Activated effector memory CD4-positive, alpha-beta T cell treated with anti-CD3 and anti-CD28 coated beads, Interleukin-2, amount 50 U/mL, for 16 hours (primary cell): ENCODE measurements around the gene CMTM6.
"Not testable (repeated sequence)": the region's sequence is repeated elsewhere in the genome, so short reads cannot be mapped to it uniquely, and the experiment has no call there.

Experiments
- DNase-seq: peaks from one replicate; pipeline ENCODE4 v3.0.0-alpha.2; 2020

CMTM6 gene

DNA sequence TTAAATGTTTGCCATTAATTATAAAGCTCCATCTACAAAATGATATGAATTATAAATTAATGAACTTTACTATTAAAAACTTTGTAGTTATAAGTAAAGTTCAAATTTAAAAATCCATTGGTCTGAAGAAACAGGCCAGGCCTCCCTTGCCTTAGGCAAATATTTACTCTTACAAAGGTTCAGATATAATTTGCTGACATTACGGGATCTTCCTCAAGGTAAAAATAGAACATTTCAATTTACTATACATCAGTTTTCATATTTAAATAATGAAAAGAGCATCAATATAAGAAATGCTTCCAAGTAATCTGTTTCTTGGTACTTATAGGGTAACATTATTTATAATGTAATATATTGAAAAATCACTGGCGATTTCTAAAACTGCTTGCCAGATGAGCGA, 3.7 kb downstream of the CMTM6 start:
- DNase-seq, result no peak

DNA sequence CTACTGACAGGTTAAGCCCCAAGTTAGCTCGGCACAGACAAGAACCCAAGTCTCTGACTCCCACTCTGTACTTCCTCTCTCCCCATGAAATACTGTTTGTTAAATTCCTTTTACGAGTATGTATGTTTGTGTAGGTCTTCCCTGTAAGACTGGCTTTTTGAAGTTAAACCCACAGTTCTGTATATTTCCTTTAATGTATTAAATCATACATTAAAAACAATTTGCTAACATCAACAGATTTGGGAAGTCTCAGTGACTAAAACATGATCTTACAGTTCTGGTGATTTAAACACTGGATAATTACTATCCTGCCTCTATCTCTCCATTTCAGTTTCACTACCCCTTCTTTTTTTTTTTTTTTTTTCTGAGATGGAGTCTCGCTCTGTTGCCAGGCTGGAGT, 4.4 kb downstream of the CMTM6 start:
- DNase-seq, result no peak

DNA sequence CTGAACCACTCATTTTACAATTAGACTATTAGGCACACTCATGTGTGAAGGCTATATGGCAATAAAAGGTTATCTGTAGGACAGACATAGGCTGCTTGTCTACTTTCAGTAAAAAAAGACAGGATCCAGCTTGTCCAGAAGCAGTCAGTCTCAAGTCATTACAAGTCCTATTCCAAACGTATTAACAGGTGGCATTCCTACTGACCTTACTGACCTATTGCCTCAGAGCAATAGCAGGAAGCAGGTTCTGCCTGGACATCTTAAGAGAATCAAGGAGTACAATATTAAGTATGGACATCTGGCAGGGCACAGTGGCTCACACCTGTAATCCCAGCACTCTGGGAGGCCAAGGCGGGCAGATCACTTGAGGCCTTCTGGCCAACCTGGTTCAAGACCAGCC, 7.0 kb downstream of the CMTM6 start:
- DNase-seq, result no peak

DNA sequence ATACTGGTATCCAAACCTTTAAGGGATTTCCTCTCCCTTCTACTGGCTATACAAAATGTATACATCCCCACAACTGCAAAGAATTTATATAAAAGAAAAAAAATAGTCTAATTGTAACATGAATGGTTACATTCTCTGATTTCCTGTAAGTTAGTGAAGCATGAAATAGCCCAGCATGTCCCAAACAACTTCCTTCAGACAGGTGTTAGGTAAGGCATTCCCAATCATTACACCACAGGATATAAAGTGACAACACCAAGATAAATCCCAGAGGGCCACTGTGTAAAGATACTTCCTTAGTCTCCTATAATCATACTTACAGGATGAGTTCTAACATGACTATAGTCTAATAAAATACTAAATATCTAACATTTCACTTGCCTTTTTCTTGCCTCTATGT, 7.6 kb downstream of the CMTM6 start:
- DNase-seq, result no peak

DNA sequence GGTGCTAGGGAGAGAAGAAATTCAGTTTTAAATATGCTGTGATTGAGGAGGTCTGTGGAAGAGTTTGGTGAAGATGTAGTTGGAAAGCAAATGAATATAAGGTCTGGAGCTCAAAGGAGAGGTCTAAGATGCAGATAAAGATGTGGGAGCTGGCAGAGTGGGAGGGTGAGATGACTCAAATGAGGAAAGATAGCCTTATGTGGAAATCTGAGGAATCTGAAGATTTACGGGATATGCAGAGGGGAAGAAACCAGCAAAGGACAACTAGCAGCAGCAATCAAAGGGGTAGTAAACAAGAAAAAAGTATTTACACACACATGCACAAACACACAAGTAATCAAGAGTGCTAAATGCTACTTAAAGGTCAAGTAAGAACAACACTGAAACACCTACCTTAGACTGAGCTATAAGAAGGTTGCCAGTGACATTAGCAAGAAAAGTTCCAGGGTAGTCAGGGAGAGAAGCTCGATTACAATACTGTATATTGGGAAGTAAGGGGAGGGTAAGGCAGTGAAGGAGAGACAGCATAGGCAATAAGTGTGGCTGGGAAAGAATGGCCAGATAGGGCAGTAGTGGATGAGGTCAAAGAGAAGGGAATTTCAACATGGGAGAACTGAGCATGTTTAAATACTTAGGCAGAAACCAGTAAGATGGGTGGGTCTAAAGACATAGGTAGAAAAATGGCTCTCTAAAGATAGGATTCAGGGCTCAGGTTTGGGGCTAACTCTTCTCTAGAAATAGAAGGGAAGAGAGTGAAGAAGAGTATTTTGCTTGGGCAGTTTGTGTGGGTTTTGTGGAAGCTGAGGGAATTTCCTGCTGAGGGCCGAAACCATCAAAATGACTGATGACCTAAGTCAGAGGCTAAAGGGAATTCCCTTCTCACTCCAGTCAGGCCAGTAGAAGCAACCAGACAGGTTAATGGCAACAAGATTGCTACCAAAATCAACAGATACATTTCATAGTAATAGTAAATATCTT, 8.9 kb downstream of the CMTM6 start:
- DNase-seq, result no peak

DNA sequence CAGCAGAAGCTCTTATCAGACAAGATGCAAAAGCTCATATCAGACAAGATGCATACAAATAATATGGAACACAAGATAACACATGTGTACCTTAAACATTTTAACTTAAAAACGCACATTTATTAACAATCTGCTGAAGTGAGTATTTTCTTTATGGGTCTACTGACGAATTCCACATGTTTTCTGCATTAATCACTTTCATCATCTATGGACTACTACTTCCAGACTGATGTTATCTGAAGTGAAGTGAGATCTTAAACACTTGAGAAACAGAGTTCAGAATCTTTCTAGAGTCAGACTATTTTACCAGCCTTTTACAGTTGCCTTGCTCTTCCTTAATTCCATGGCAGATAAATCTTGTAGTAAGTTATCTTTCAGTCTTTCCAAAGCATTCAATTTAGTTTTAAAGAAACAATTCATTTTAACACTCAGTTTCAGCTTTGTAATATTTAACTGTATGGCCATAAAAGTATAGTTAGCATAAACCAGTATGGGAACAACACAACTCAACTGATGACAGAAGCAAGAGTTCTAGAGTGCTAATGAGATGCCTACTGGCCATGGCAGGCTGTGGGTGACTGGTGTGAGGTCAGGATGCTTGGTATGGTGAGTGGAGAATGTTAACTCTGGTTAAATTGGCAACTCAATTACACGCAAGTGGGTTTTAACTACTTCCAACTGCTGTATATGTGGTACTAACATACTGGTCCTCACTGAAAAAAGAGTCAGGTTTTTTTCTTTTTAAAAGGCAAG, 9.8 kb downstream of the CMTM6 start:
- no peak for DNase-seq

DNA sequence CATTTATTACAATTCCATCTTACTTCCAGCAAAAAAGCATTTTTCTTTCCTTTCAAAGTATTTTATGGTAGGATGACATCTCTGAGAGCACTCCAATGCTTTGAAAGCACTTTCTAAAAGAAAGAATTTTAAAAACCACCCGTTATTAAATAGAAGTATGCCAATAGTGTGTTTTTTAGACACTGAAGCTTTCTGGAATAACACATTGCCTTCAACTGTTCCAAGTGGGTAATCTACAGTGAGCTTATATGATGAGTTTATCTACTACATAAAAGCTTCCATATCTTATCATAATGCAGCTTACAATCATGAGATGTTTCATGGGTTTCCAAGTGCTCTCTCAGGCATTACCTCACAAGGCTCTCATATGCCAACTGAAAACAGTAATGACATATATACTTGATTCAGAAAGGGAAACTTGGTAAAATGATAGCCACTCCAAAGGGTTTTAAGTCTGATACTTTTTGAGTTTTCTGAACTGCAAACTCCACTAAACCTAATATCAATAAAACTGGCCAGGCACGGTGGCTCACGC, 14.1 kb downstream of the CMTM6 start:
- no peak for DNase-seq

DNA sequence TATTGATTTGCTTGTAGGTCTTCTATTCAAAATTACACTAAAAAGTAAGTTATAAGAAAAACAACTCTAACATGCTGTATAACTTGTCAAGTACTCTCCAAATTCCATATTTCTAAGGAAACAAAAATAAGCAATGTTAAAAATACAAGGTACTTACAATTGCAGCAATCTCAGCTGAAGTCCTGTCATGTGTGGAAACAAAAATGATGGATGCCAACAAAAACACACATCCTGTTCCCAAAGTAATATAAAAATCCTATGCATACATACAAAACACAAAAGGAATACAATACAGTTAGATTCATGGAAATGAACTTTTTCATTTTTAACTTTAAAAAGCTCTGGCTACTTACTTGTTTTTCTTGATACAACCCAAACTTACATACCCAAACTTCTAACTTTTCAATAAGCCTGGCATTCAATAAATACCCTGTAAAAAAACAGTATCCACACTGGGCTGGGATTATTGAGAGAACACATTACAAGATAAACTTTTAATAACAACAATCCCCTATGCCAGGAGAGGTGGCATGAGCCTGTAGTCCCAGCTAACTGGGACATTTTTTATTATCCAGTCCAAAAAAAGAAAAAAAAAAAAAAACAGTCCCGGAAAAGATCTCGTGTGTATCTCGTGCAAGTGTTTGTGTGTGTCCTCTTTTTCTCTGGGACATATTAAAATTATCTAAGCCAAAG, 14.7 kb downstream of the CMTM6 start:
- DNase-seq, result no peak

DNA sequence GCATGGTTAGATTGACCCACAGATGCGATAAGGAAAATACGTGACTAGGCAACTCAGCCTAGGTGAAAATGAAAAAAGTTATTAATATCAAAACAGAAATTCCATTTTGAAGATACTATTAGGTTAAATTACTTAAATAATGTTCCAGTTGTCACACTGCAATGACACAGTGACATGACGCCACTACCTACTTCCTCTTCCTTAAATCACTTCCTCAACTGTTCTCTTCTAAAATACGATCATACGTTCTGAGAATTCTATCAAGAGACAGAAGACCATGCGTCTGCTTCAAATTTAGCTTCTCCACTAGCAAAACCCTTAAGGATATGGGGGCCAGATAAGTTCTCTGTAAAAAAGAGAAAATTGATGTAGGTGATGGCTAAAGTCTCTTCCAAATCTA, 18.2 kb downstream of the CMTM6 start:
- DNase-seq, result no peak

DNA sequence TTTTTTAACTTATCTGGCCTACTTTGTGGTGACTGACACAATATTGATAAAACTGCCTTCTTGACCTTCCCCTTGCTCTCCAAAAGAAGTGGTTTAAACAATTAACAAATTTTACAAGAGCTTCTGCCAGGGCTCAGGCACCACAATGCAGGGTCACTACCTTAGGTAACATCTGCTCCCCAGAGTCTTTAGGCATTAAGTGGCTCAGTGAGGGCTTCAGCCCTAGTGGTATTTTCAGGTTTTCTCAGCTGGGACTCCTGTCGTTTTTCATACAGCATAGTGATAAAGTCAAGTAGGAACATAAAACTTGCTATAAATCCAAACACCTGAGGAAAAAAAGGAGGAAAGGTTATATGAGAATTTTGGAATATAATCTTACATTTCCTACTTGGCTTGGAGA, 18.9 kb downstream of the CMTM6 start:
- DNase-seq, result no peak

DNA sequence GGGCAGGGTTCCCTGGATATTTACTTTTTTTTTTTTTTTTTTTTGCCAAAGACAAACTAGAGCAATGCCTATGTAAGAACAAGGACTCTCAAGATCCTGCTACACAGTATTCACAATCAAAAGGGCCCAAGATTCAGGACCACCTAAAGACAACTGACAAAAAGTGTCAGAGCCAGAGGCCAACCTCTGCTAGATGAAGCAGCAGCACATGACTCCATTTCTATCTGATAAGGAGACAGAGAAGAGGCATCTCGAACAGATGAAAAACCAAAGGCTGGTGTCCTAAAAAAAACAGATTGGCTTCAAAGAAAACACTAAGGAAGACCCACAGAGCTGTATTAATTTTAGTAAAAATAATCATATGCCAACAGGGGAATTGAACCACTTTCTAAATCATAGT, 20.0 kb downstream of the CMTM6 start:
- DNase-seq, result no peak

DNA sequence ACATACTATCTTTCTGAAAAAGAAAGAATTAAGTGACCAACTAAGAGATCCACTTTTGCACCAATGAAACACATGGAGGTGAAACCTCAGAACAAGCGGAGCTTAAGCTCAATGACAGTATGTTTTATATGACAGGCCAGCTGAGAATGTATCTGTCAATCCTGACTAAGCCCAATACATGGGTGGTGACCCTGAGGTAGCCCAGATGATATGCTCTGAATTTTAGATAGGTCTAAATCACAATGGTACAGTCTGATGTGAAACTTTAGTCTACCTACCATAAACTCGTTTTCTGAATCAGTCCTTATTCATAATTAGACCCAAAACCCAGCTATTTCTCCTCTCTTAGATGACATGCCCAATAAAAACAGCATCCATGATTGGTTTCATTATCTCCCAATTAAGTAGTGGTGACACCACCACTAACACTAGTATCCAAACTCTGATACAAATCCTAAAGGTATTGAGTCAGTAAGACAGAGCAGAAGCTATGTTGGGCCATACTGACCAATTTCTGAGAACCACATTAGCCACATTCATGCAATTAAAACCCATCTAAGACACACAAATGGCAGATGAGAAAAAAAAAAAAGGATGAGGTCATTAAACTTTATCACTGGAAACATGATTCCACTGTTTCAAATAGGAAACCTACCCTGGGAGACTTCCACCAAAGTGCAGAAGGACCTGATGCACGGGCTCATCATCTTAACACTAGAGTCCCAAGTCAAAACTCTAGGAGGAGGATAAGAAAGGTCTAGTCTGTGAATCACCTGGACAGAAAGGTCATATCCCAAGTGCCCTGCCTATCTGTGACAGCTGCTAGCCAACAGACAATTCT, 20.6 kb downstream of the CMTM6 start:
- no peak for DNase-seq

DNA sequence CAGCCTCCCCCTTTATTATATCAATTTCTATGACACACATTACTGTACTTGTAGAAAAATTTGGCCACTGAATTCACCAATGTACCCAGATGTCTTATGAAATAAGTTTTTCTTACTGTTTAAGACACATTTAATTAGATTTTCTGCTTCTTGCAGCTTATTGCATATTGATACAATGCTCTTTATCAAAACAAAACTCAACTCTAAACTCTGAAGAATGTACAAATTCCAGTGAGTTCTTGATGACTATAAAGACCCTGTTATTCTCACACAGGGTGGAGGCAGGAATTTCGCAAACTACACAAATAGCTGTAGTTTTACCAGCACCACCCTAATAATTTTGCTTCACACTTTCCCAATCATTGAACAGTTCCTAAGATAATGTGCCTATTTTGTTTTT, 22.0 kb downstream of the CMTM6 start:
- DNase-seq, result no peak

DNA sequence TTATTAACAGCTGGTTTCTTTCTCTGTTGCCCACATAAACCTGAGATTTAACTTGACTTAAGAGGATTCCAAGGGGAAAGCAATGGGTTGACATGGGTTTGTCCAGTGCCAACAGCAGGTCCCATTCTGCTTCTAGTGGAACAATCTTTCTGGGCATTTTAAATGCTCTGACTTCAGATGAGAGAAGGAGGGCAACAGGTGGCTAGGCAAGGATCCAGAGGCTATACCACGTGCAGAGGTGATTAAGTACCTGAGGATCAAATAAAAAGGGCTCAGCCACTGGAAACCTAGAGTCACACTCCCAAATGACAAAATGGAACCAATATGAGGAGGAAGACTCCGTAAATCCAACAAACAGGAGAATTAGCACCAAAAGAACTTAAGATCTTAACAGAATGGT, 28.5 kb downstream of the CMTM6 start:
- no peak for DNase-seq

DNA sequence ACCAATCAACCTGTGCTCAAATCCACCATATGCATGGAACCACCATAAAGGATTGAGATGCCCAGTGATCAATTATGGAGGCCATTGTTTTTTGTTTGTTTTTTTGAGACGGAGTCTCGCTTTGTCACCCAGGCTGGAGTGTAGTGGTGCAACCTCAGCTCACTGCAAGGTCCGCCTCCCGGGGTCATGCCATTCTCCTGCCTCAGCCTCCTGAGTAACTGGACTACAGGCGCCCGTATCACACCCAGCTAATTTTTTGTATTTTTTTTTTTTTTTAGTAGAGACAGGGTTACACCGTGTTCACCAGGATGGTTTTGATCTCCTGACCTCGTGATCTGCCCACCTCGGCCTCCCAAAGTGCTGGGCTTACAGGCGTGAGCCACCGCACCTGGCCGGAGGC, 30.5 kb downstream of the CMTM6 start:
- not testable (repeated sequence) for DNase-seq

DNA sequence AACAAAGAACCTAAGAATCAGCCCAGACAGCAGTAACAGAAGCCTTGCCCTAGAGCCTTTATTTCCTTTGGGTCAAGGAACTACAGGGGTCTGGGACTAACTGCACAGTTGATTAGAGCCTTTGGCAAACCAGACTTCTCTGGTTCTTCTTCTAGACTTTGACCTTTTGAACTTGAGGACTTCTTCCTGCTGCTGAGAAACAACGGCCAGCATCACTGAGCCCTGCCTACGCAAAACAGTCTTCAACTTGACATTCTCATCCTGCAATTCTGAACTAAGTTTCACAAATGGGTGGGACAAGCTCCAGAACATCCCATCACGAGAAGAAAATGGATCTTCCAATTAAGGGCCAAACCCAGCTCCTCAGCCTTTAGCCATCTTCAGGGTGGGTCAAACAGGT, 31.4 kb downstream of the CMTM6 start:
- DNase-seq, result no peak

DNA sequence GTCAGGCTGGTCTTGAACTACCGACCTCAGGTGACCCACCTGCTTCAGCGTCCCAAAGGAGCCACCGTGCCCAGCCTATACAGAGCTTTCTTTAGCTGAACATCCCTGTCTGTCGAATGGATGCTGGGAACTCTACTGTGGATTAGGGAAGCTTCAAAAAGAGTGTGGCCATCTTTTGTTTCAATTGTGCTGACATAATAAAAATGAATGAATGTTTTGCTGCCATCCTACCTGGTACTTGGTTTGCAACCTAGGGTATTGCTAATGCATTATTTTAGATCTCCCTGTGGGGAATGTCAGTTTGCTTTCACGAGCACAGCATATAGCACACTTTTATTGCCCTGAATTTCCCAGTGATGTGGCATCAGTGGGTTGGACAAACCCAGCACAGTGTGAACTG, 32.3 kb downstream of the CMTM6 start:
- no peak for DNase-seq

DNA sequence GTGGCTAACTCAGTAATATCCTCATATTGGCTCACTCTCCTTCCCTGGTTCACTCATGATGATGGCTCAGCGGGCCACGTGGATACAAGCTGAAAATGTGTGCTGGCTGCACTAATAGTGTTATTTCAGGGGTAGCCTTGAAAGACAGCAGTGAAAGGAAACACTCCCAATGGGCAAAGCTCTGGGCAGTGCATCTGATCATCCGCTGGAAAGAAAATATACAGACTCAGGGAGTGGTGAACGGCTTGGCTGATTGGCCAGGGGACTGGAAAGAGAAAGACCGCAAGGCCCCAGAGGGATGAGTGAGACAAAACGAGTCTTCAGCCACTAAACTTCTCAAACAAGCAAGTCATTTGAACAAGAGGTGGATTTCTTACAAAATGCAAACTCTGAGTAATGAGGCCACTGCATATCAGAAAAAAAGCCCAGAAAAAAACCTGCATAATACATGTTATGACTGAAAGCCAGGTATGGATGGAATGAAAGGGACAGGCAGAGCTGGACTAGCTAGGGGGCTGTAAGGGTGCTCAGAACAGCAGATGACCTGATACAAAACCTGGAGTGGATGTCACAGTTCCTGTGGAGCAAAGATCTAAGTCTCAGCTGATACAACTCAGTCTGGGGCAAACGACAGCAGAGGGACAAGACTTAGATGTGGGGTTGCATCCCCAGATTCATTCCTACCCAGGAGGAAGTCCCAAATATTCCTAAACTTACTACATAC, 33.3 kb downstream of the CMTM6 start:
- no peak for DNase-seq

DNA sequence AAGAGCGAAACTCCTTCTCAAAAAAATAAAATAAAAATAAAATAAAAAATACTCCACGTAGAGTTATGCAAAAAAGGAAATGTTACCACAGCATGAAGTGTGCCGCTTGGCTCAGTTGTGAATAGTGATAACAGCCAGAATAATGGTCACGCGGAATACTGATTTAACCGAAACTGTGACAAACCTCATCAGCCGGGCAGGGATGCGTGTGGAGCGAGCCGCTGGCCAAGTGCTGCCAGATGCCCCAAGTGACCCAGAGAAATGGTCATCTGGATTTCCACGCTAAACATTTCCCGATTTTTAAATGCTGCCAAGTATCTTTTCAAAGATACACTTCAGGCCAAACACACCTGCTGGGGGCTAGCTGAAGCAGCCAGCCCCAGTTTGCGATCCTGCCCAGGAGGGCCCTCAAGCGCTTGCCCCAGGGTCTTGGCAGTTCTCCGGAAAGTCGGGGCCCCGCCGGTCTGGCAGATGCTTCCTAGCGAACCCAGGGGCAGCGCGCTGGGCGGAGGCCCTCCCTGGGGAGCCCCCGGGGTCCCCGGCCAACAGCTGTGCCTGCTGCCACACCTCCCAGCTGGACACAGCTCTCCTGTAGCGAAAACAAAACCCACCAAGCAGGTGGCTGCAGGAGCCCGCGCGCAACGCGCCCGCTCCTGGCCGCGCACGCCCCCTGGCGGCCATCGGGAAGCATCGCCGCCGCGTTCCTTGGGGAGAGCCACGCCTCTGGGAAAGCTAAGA, 35.1 kb downstream of the CMTM6 start:
- DNase-seq, result peak; percentile 92

DNA sequence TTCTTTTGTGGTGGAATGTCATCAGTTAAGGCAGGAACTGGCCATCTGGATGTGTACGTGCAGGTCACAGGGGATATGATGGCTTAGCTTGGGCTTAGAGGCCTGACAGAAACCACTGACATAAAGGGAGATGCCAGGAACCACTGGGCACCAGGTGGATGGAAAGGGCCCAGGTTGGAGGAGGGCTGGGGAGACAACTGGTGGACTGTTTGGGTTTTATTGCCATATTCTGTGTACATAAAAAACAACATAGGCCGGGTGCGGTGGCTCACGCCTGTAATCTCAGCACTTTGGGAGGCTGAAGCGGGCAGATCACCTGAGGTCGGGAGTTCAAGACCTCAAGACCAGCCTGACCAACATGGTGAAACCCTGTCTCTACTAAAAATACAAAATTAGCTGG, 35.8 kb downstream of the CMTM6 start:
- not testable (repeated sequence) for DNase-seq

DNA sequence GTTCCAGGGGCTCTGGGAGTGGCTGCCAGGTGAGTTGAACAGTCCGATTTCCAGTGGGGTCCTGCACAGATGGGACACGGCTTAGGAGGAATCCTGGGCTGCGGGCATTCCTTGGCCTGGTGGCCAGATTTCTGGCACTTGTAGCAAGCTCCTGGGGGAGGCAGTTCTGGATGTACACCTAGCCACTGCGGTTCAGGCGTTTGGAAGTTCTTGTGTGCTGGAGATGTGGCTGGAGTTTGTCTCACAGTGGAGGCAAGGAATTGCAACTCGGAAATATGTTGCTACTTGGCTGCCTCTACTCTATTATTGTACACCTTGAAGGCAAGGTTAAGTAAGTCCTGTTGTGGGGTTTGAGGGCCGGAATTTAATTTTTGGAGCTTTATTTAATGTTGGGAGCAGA, 37.9 kb downstream of the CMTM6 start:
- not testable (repeated sequence) for DNase-seq
